ENCODE data around the gene FAM20A. TPM values are rescaled to one million over a fixed set of nuclear protein-coding genes. Genes with fewer than 3 reads are reported as not detected.

Gene FAM20A
- not detected for total RNA-seq

GRCh38 chr17:68600931-68601564 is at the start of gene FAM20A:
TSS of gene FAM20A (minus strand) at chr17:68601367. CDS start at chr17:68600666, 701 bp downstream.
- peaks cover 52% of the 10 kb centered on the region for H3K27me3 Mint-ChIP-seq

GRCh38 chr17:68649324-68649723 is 48.2 kb upstream of the FAM20A start:
- TF ChIP-seq CTCF (IDR thresholded peaks at IDR 0.05) = no peak
- DNase-seq (no peak), ATAC-seq (no peak)
- Mint-ChIP-seq H3K4me1 (ENCODE audit: low read depth) (no peaks in the 10 kb centered on the region), H3K27ac (no peak overlapping the region), H3K36me3 (ENCODE audit: low read depth) (no peaks in the 10 kb centered on the region), H3K4me3 (no peak overlapping the region), H3K27me3 (peaks cover 6% of the 10 kb centered on the region), H3K9me3 (peaks cover 3% of the 10 kb centered on the region)
- ChIA-PET CTCF (no interaction called here), POLR2A (no interaction called here)
- intact Hi-C loops (cut with micrococcal nuclease) = no loop called here

More at GRCh38 chr17:68600931-68601564, at the start of gene FAM20A:
- no peak within 1 kb of the TSS for H3K27ac Mint-ChIP-seq
- intact Hi-C loops (cut with micrococcal nuclease) = no loop called here
- ATAC-seq (peak; percentile 37), DNase-seq (peak; percentile 20)
- CTCF ChIA-PET = interaction anchor here (0.9 kb wide), 1 partner anchor 13 kb away, joined by 4 read pairs; no protein-coding TSS in a partner anchor
- no peak within 1 kb of the TSS for H3K4me3 Mint-ChIP-seq
- POLR2A ChIA-PET = no interaction called here
- H3K4me1 Mint-ChIP-seq (ENCODE audit: low read depth) = peaks cover 13% of the 10 kb centered on the region
- no peak for TF ChIP-seq CTCF (IDR thresholded peaks at IDR 0.05)
- no peaks in the 10 kb centered on the region for H3K9me3 Mint-ChIP-seq
- no peaks in the 10 kb centered on the region for H3K36me3 Mint-ChIP-seq (ENCODE audit: low read depth)

DNA sequence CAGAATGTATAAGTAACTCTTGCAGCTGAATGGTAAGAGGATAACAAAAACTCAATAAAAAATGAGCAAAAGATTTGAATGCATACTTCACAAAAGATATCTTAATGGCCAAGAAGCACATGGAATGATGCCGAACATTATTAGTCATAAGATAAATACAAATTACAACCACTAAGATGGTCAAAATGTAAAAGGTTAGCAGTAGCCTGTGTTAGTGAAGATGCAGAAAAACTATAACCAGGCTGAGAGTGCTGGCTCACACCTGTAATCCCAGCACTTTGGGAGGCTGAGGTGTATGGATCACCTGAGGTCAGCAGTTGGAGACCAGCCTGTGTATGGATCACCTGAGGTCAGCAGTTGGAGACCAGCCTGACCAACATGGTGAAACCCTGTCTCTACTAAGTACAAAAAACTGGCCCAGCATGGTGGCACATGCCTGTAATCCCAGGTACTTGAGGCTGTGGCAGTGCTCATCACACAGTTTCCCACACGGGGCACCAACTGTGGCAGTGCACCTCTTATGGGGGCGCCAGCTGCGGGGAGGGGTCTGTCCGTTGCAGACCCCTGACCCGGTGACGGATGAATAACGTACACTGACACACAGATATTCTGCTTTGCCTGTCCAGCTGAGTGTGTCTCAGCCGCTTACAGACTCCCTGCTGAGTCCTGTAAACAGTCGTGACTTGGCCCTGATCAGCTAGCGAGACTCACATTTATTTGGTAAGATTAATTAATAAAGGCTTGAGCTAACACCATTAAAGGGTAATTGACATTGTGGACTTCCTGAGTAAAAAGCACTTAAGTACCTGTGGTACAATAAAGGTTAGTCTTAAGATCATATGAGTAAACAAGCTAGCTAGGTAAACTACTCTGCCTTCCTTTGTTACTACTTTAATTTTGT is 45.7 kb upstream of the FAM20A start:
- POLR2A ChIA-PET = no interaction called here
- Mint-ChIP-seq H3K4me1 (ENCODE audit: low read depth) (no peaks in the 10 kb centered on the region), H3K36me3 (ENCODE audit: low read depth) (no peaks in the 10 kb centered on the region), H3K27ac (no peak overlapping the region), H3K9me3 (peaks cover 3% of the 10 kb centered on the region), H3K4me3 (no peak overlapping the region), H3K27me3 (peaks cover 14% of the 10 kb centered on the region)
- ATAC-seq (no peak), DNase-seq (no peak)
- TF ChIP-seq CTCF (IDR thresholded peaks at IDR 0.05) = no peak
- intact Hi-C loops (cut with micrococcal nuclease) = no loop called here
- CTCF ChIA-PET = no interaction called here

DNA sequence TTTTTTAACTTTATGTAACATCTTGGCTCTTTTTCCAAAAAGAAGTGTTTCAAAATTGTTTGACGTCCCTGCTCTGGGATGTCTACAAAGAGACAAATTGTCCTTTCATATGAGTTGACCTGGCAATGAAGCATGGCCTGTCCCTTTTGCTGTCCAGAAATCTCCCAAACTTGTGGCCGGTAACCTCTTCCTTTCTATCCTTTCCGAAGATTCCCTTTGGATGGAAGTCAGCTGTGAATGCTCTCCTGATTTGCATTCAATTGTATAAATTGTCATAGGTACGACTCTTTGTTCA is 40.9 kb upstream of the FAM20A start:
- Mint-ChIP-seq H3K4me1 (ENCODE audit: low read depth) (no peaks in the 10 kb centered on the region), H3K36me3 (ENCODE audit: low read depth) (no peaks in the 10 kb centered on the region), H3K4me3 (no peak overlapping the region), H3K27me3 (peaks cover 22% of the 10 kb centered on the region), H3K27ac (no peak overlapping the region), H3K9me3 (peaks cover 4% of the 10 kb centered on the region)
- DNase-seq (no peak), ATAC-seq (no peak)
- ChIA-PET POLR2A (no interaction called here), CTCF (no interaction called here)
- TF ChIP-seq CTCF (IDR thresholded peaks at IDR 0.05) = no peak
- intact Hi-C loops (cut with micrococcal nuclease) = no loop called here
